Fibroblast of skin of right biceps (primary cell): ENCODE results near the gene FGF18.

Source experiments
- DNase-seq: peaks from one replicate; pipeline ENCODE4 v3.0.0-alpha.2; 2013

The FGF18 gene

DNA sequence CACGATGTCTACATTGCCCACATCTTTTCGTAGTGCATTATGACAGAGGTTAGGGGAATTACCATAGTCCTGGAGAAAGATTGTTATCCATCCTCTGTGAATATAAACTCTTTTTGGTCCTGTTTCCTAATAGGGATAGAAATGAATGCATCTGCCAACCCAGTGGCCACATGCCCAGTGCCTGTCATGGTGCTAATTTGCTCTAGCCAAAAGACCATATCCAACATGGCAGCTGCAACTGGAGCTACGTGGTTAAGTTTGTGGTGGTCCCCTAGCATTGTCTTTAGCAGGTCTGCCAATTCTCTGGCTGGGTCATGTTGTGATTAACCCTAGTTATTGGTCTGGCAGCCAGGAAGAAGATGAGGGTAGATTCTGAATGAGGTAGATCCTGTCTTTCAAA is 87.5 kb downstream of the FGF18 start:
- no peak for DNase-seq
